ENCODE measurements around the gene PCDHGA10. TPM values are rescaled to one million over a fixed set of nuclear protein-coding genes. Genes with fewer than 3 reads are reported as not detected.
A peak's percentile ranks its signal among the peaks of the same experiment; 100 is the strongest.

PCDHGA10 gene
- polyA plus RNA-seq, 1 experiment, result 9.2 TPM

DNA sequence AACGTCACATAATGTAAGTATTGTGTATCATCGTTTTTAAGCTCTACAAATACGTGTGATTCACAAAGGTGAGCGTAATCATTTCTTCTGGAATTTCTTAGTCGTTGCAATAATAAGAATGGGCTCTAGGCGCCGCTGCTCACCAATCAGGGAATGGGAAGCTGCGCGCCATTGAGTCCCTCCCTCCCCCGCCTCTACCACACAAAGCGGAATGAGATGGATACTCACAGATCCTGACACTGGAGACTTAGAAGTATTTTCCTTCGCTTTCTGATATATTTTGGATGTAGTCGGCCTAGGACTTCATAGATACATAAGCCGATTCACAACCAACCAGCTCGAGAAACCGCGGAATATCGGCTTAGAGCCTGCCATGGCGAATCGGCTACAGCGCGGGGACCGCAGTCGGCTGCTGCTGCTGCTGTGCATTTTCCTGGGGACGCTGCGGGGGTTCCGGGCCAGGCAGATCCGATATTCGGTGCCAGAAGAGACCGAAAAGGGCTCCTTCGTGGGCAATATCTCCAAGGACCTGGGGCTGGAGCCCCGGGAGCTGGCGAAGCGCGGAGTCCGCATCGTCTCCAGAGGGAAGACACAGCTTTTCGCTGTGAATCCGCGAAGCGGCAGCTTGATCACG, 8.2 kb downstream of the PCDHGA10 start, which contains the start of gene PCDHGA11:
Gene PCDHGA11 (plus strand): TSS at position 197 of the 634 bp plus-strand sequence. CDS start 177 bp downstream, at position 374.
- Histone ChIP-seq H3K9me3 (ENCODE audit: control insufficient read depth, insufficient read depth, low read length) (peaks cover 60% of the 10 kb centered on the region), H3K27ac (ENCODE audit: low read depth, low read length) (peak within 1 kb of the TSS; percentile 39), H3K27me3 (ENCODE audit: control insufficient read depth, insufficient read depth, low read length) (no peaks in the 10 kb centered on the region), H3K4me3 (ENCODE audit: low read depth, low read length) (peak within 1 kb of the TSS; percentile 50)
- DNase-seq (ENCODE audit: low read depth, low spot score), result no peak
- TF ChIP-seq CTCF (IDR thresholded peaks at IDR 0.05; ENCODE audit: low read depth, low read length), result peak; percentile 54
- CTCF ChIA-PET, result interaction anchor here (0.7 to 7.6 kb wide), 13 partner anchors 9 to 146 kb away, joined by 3 to 106 read pairs (median 5); partner anchors contain the start of genes PCDHGA10, PCDHGA12, PCDHGB3 and PCDHGC3
- POLR2A ChIA-PET, result interaction anchor here (1.0 kb wide), 1 partner anchor 54 kb away, joined by 4 read pairs; no protein-coding TSS in a partner anchor

- ChIA-PET CTCF (interaction anchor here (0.7 to 7.6 kb wide), 12 partner anchors 9 to 146 kb away, joined by 3 to 106 read pairs (median 5); partner anchors contain the start of genes PCDHGA10, PCDHGA12, PCDHGB3 and PCDHGC3), POLR2A (interaction anchor here (1.0 kb wide), 1 partner anchor 54 kb away, joined by 4 read pairs; no protein-coding TSS in a partner anchor)
- TF ChIP-seq CTCF (IDR thresholded peaks at IDR 0.05; ENCODE audit: low read depth, low read length), result no peak
- no peak overlapping the region for H3K27ac ChIP-seq (ENCODE audit: low read depth, low read length)
- no peak for DNase-seq (ENCODE audit: low read depth, low spot score)
- H3K4me3 ChIP-seq (ENCODE audit: low read depth, low read length), result peak overlapping the region; percentile 50
- no peaks in the 10 kb centered on the region for H3K27me3 ChIP-seq (ENCODE audit: control insufficient read depth, insufficient read depth, low read length)
- H3K9me3 ChIP-seq (ENCODE audit: control insufficient read depth, insufficient read depth, low read length), result peaks cover 65% of the 10 kb centered on the region
Measured at GRCh38 chr5:141421489-141421855, 8.7 kb downstream of the PCDHGA10 start.

- H3K9me3 ChIP-seq (ENCODE audit: control insufficient read depth, insufficient read depth, low read length), result peaks cover 71% of the 10 kb centered on the region
- H3K4me3 ChIP-seq (ENCODE audit: low read depth, low read length), result no peak overlapping the region
- H3K27ac ChIP-seq (ENCODE audit: low read depth, low read length), result no peak overlapping the region
- no peaks in the 10 kb centered on the region for H3K27me3 ChIP-seq (ENCODE audit: control insufficient read depth, insufficient read depth, low read length)
- POLR2A ChIA-PET, result no interaction called here
- CTCF ChIA-PET, result interaction anchor here (2.1 to 7.6 kb wide), 3 partner anchors 135 to 145 kb away, joined by 5 to 106 read pairs (median 16); no protein-coding TSS in a partner anchor
- DNase-seq (ENCODE audit: low read depth, low spot score), result no peak
- no peak for TF ChIP-seq CTCF (IDR thresholded peaks at IDR 0.05; ENCODE audit: low read depth, low read length)
Measured at GRCh38 chr5:141422742-141423291, 10.0 kb downstream of the PCDHGA10 start.

GRCh38 chr5:141427783-141428426, 15.1 kb downstream of the PCDHGA10 start:
- ChIA-PET CTCF (interaction anchor here (1.4 to 7.2 kb wide), 2 partner anchors 131 to 136 kb away, joined by 7 to 94 read pairs; no protein-coding TSS in a partner anchor), POLR2A (no interaction called here)
- no peak for TF ChIP-seq CTCF (IDR thresholded peaks at IDR 0.05; ENCODE audit: low read depth, low read length)
- Histone ChIP-seq H3K4me3 (ENCODE audit: low read depth, low read length) (no peak overlapping the region), H3K27ac (ENCODE audit: low read depth, low read length) (no peak overlapping the region), H3K9me3 (ENCODE audit: control insufficient read depth, insufficient read depth, low read length) (peaks cover 65% of the 10 kb centered on the region), H3K27me3 (ENCODE audit: control insufficient read depth, insufficient read depth, low read length) (no peaks in the 10 kb centered on the region)
- no peak for DNase-seq (ENCODE audit: low read depth, low spot score)
